GM08714 (cell line): ENCODE results near the gene IFNA8.
A peak's percentile ranks its signal among the peaks of the same experiment; 100 is the strongest.
"Not testable (repeated sequence)": the region's sequence is repeated elsewhere in the genome, so short reads cannot be mapped to it uniquely, and the experiment has no call there.

Experiments
- H3K4me3 ChIP-seq: fragments of 200-500 bp; sonication (Bioruptor generic); 2 replicates; pipeline ENCODE4 v1.5.1; 2014; ENCODE audit warnings: mild to moderate bottlenecking, low read length, inconsistent platforms
- ZNF274 ChIP-seq: IDR thresholded peaks from 2 replicates; pipeline ENCODE4 v1.6.1; 2012; ENCODE audit warnings: mild to moderate bottlenecking, low read depth, low read length

Gene IFNA8

GRCh38 chr9:21408817-21409216 lies at the start of gene IFNA8:
IFNA8 (plus strand) TSS chr9:21409117; CDS start chr9:21409177, 60 bp downstream.
- no peak for TF ChIP-seq ZNF274
- no peak within 1 kb of the TSS for H3K4me3 ChIP-seq

- no peak for TF ChIP-seq ZNF274
Observed at GRCh38 chr9:21362287-21362686, 46.6 kb upstream of the IFNA8 start.

GRCh38 chr9:21367169-21367568 lies 41.7 kb upstream of the IFNA8 start:
- H3K4me3 ChIP-seq = not testable (repeated sequence)

More at GRCh38 chr9:21362287-21362686, 46.6 kb upstream of the IFNA8 start:
- H3K4me3 ChIP-seq = no peak overlapping the region

GRCh38 chr9:21367957-21368356 lies 41.0 kb upstream of the IFNA8 start, which contains the start of gene IFNA13:
IFNA13 (minus strand) TSS chr9:21368057; CDS start chr9:21368010, 47 bp downstream.
- TF ChIP-seq ZNF274 = no peak
- no peak within 1 kb of the TSS for H3K4me3 ChIP-seq

GRCh38 chr9:21371467-21371866 lies 37.5 kb upstream of the IFNA8 start:
- H3K4me3 ChIP-seq = not testable (repeated sequence)

GRCh38 chr9:21381448-21382339 lies 27.2 kb upstream of the IFNA8 start:
- TF ChIP-seq ZNF274 = no peak
- H3K4me3 ChIP-seq = peak overlapping the region; percentile 68; the same call in 1 of the 2 replicates

- no peak overlapping the region for H3K4me3 ChIP-seq
- no peak for TF ChIP-seq ZNF274
Observed at GRCh38 chr9:21383627-21384026, 25.3 kb upstream of the IFNA8 start.

- no peak for TF ChIP-seq ZNF274
- H3K4me3 ChIP-seq = no peak within 1 kb of the TSS; the same call in 1 of the 2 replicates
Observed at GRCh38 chr9:21385131-21385670, 23.7 kb upstream of the IFNA8 start, which contains the start of gene IFNA2. IFNA2 (minus strand) TSS chr9:21385398; CDS start chr9:21385329, 69 bp downstream.

- no peak overlapping the region for H3K4me3 ChIP-seq
- TF ChIP-seq ZNF274 = no peak
Observed at GRCh38 chr9:21392270-21392669, 16.6 kb upstream of the IFNA8 start.

- no peak for TF ChIP-seq ZNF274
- peak overlapping the region; percentile 56 for H3K4me3 ChIP-seq
Observed at GRCh38 chr9:21395778-21396717, 12.9 kb upstream of the IFNA8 start.

- no peak for TF ChIP-seq ZNF274
- no peak overlapping the region for H3K4me3 ChIP-seq
Observed at GRCh38 chr9:21398955-21399489, 9.9 kb upstream of the IFNA8 start.

GRCh38 chr9:21399956-21400355 lies 9.0 kb upstream of the IFNA8 start:
- no peak overlapping the region for H3K4me3 ChIP-seq
- no peak for TF ChIP-seq ZNF274

- peak overlapping the region; percentile 56 for H3K4me3 ChIP-seq
- TF ChIP-seq ZNF274 = no peak
Observed at GRCh38 chr9:21402386-21403251, 6.3 kb upstream of the IFNA8 start.
